ENCODE results near the gene NALCN.

NALCN gene

DNA sequence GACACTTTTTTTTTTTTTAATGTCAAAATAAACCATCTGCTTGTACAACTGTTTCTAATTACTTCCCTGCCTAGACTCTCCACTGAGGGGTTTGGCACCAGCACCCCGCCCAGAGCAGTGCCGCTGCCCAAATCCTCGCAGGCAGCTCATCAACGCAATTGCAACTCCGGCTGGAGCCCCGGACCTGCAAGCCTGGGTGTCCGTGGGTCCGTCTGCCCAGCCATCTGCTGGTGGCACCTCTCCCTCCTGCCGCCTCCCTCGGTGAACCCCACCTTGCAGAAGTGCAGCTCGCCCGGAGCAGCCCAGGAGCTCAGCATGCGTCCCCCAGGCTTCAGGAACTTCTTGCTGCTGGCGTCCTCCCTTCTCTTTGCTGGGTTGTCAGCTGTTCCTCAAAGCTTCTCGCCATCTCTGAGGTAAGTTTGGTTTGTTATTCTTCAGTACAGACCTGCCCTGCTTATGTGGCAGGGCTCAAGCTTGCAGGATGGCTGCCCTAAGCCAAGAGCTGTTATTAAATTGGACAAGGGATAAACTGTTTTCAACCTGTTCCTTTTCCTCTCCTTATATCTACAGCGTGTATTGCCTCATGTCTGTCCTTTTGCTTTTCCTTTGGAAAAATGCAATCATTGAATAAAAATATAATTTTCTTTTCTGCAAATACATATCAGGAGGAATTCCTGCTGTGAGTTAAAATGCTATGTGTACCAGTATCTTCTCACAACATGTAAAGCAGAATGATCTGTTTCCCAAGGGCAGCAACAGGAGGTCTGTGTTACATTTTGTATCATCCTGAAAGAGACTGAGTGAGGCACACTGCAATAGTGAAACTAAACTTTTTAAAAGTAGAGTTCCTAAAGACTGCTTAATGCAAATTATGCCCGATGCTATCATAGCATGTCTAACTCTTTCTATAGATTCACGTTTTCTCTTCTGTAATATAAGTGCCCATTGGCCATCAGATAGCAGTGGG, 36.5 kb upstream of the NALCN start, which contains the start of gene ITGBL1:
Gene ITGBL1 (plus strand): TSS at position 157 of the 967 bp plus-strand sequence. CDS start 159 bp downstream, at position 316.
- TF ChIP-seq, protein P1, sequence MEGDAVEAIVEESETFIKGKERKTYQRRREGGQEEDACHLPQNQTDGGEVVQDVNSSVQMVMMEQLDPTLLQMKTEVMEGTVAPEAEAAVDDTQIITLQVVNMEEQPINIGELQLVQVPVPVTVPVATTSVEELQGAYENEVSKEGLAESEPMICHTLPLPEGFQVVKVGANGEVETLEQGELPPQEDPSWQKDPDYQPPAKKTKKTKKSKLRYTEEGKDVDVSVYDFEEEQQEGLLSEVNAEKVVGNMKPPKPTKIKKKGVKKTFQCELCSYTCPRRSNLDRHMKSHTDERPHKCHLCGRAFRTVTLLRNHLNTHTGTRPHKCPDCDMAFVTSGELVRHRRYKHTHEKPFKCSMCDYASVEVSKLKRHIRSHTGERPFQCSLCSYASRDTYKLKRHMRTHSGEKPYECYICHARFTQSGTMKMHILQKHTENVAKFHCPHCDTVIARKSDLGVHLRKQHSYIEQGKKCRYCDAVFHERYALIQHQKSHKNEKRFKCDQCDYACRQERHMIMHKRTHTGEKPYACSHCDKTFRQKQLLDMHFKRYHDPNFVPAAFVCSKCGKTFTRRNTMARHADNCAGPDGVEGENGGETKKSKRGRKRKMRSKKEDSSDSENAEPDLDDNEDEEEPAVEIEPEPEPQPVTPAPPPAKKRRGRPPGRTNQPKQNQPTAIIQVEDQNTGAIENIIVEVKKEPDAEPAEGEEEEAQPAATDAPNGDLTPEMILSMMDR (IDR thresholded peaks at IDR 0.05; ENCODE audit: borderline replicate concordance, insufficient read depth, low read depth, low read length), result no peak
- H3K4me3 ChIP-seq (ENCODE audit: low read depth, low read length), result no peak within 1 kb of the TSS

DNA sequence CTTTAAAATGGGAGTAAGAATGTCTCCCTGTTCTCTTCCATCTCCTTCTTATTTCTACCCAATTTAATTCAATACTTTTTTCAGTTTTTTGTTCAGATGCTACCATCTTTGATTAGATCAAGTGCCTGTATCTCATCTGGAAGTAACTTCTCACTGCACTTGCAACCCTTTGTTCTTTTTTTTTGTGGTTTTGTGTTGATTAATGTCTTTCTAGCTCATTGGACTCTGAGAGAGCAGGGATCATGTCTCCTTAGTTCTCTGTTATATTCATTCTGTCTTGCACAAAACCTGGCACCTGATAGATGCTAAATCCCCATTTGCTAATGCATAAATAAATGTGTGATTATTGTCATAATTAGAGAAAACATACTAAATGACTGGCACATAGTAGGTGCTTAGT, 35.3 kb upstream of the NALCN start:
- TF ChIP-seq, protein P1 (IDR thresholded peaks at IDR 0.05; ENCODE audit: borderline replicate concordance, insufficient read depth, low read depth, low read length), result no peak
- no peak overlapping the region for H3K4me3 ChIP-seq (ENCODE audit: low read depth, low read length)

DNA sequence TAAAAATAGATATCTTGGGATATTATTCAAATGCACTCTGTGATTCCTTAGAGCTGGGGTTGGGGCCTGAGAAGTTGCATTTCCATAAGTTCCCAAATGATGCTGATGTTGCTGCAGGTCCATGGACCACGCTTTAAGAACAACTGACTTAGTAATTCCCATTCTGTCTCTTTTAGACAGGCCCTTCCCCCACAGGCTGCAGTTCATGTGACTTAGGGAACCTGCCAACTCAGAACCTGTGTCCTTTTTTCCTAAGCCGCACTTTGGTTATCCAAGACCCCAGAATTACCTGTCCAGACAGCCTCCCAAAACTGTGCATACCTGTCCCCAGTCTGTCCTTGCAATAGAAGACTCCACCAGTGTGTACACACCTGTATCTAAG, 34.4 kb upstream of the NALCN start:
- TF ChIP-seq, protein P1 (IDR thresholded peaks at IDR 0.05; ENCODE audit: borderline replicate concordance, insufficient read depth, low read depth, low read length), result no peak
- H3K4me3 ChIP-seq (ENCODE audit: low read depth, low read length), result no peak overlapping the region

DNA sequence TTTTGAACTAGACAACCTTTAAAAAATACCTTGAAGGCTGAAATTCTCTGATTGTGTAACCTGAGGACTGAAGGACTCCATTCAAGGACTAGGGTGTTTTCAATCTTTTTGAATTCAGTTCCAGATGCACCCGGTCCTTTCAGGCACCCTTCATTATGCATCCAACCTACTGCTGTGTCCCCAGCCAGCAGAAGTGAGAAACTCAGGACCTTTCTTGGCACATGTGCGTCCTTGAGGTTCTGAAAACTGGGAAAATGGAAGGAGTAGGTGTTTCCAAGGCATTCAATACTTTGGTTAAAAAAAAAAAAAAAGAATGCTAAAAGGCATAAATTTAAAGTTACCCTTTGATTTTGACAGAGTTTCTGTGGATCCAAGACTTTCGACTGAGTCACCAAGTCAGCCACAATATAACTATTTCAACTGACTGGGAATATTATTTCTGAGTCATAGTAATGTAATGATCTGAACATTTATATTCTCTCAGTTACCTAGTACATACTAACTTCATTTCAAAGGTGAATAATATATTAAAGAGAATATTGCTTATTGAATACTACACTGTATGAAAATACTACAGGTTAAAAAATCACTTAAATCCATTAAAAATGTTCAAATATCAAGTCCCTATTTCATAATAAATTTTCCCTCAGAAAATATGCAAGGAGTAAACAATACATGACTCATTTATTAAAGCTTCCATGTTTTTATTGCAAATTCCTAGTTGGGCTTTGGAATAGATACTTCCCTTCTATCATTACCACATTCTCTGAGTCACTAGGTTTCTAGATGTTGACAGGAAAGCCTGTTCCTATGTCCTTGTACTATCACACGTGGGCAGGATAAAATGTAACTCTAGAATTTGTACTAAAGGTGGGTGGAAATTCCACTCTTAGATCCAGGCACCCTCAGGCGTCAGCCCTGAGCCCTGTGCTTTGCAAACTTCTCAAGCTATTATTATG, 33.8 kb upstream of the NALCN start:
- TF ChIP-seq, protein P1 (IDR thresholded peaks at IDR 0.05; ENCODE audit: borderline replicate concordance, insufficient read depth, low read depth, low read length), result no peak

DNA sequence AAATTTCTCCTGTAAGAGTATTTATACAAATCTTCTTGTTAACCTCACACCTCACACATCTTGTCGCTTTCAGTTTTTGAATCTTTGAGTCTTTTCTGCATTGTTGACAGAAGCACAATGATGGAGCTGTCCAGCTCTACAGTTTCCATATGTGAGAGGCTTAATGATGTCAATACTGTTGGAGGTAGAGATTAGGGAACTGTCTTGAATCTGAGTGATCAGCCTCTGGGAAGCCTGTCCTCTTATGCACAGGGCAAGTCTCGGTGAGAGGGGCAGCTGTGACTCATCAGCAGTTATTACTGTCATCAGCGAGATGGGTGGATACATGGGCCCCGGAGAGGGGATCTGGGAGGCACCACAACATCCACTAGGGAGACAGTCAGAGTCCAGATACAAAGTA, 31.5 kb upstream of the NALCN start:
- TF ChIP-seq, protein P1 (IDR thresholded peaks at IDR 0.05; ENCODE audit: borderline replicate concordance, insufficient read depth, low read depth, low read length), result no peak
- no peak overlapping the region for H3K4me3 ChIP-seq (ENCODE audit: low read depth, low read length)

More for the DNA sequence above, 33.8 kb upstream of the NALCN start:
- H3K4me3 ChIP-seq (ENCODE audit: low read depth, low read length), result no peak overlapping the region

DNA sequence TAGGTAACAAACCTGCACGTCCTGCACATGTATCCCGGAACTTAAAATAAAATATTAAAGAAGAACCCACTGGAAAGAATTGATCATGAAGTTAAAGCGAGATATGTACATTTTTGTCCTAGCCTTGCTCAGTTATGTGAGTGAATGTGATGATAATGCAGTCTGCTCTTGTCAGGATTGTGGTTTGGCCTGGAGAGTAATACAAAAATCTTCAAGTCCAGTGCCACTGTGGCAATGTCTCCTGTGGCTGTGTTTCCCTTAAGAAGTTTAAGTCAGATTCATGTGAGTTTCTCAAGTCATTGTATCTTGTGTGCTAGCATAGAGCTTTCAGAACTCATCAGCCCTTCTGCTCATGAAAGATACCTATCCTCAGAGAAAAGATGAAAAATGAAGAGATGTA, 18.2 kb upstream of the NALCN start:
- TF ChIP-seq, protein P1 (IDR thresholded peaks at IDR 0.05; ENCODE audit: borderline replicate concordance, insufficient read depth, low read depth, low read length), result no peak
- no peak overlapping the region for H3K4me3 ChIP-seq (ENCODE audit: low read depth, low read length)
